ENCODE measurements around the gene SEC11A. TPM values are rescaled to one million over a fixed set of nuclear protein-coding genes. Genes with fewer than 3 reads are reported as not detected.
A peak's percentile ranks its signal among the peaks of the same experiment; 100 is the strongest.
"Not testable (repeated sequence)": the region's sequence is repeated elsewhere in the genome, so short reads cannot be mapped to it uniquely, and the experiment has no call there.

The SEC11A gene
- total and polyA plus RNA-seq, 8 donors: 159 to 279 (median 253) TPM

DNA sequence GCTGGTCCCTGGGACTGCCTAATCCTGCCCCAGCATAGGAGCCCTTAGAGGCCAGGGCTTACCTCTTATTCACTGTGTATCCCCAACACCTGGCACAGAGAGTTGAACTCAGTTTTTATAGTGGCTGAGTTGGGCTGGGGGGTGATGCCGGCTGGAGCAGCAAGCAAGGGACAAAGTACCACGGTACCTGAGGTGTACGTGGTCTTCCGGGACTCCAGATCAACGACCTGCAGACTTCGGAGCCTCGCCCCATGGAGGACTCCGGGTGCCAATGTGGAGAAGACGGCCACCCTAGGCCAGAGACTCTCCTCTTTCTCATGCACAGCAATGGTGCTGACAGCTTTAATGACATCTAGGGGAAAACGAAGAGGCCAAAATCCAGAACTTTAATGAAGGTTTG, 69.9 kb downstream of the SEC11A start:
- no peak for ATAC-seq

GRCh38 chr15:84645496-84645895, 70.4 kb downstream of the SEC11A start:
- no peak for TF ChIP-seq CTCF (IDR thresholded peaks at IDR 0.05)
- H3K4me1 ChIP-seq: peaks cover 0 to 18% of the 10 kb centered on the region in 2 donors
- intact Hi-C loops (cut with DNase I): no loop called here
- no peak overlapping the region for H3K27ac ChIP-seq
- DNase-seq (no peak), ATAC-seq (no peak)
- peaks cover 0 to 100% of the 10 kb centered on the region in 2 donors for H3K36me3 ChIP-seq
- no peak overlapping the region for H3K4me3 ChIP-seq
- no peaks in the 10 kb centered on the region for H3K27me3 ChIP-seq
- no peaks in the 10 kb centered on the region for H3K9me3 ChIP-seq

More for the DNA sequence above, 69.9 kb downstream of the SEC11A start:
- H3K27me3 ChIP-seq: no peaks in the 10 kb centered on the region
- no peak overlapping the region for H3K27ac ChIP-seq
- peaks cover 0 to 100% of the 10 kb centered on the region in 2 donors for H3K36me3 ChIP-seq
- H3K4me1 ChIP-seq: peaks cover 0 to 18% of the 10 kb centered on the region in 2 donors
- H3K4me3 ChIP-seq: no peak overlapping the region
- intact Hi-C loops (cut with DNase I): no loop called here
- no peak for DNase-seq
- no peak for TF ChIP-seq CTCF (IDR thresholded peaks at IDR 0.05)
- H3K9me3 ChIP-seq: no peaks in the 10 kb centered on the region

- H3K4me1 ChIP-seq: peaks cover 0 to 9% of the 10 kb centered on the region in 2 donors
- no peak overlapping the region for H3K27ac ChIP-seq
- intact Hi-C loops (cut with DNase I): no loop called here
- ATAC-seq (no peak), DNase-seq (peak in 1 of 4 donors; percentile 0)
- no peak overlapping the region for H3K4me3 ChIP-seq
- H3K27me3 ChIP-seq: no peaks in the 10 kb centered on the region
- no peak for TF ChIP-seq CTCF (IDR thresholded peaks at IDR 0.05)
- no peaks in the 10 kb centered on the region for H3K9me3 ChIP-seq
- peaks cover 0 to 100% of the 10 kb centered on the region in 2 donors for H3K36me3 ChIP-seq
Measured at GRCh38 chr15:84643838-84644237, 72.1 kb downstream of the SEC11A start.

GRCh38 chr15:84642640-84643039, 73.3 kb downstream of the SEC11A start:
- H3K4me1 ChIP-seq; intact Hi-C loops (cut with DNase I); H3K4me3 ChIP-seq; H3K27me3 ChIP-seq; H3K9me3 ChIP-seq; H3K27ac ChIP-seq; ATAC-seq: not testable (repeated sequence)
- peak in 1 of 4 donors; percentile 0 for DNase-seq
- peaks cover 0 to 100% of the 10 kb centered on the region in 2 donors for H3K36me3 ChIP-seq

- H3K27me3 ChIP-seq; H3K4me3 ChIP-seq; intact Hi-C loops (cut with DNase I); H3K9me3 ChIP-seq; H3K4me1 ChIP-seq; ATAC-seq; H3K27ac ChIP-seq: not testable (repeated sequence)
- H3K36me3 ChIP-seq: peaks cover 0 to 100% of the 10 kb centered on the region in 2 donors
- DNase-seq: peak in 1 of 4 donors; percentile 4
Measured at GRCh38 chr15:84641871-84642270, 74.1 kb downstream of the SEC11A start.

DNA sequence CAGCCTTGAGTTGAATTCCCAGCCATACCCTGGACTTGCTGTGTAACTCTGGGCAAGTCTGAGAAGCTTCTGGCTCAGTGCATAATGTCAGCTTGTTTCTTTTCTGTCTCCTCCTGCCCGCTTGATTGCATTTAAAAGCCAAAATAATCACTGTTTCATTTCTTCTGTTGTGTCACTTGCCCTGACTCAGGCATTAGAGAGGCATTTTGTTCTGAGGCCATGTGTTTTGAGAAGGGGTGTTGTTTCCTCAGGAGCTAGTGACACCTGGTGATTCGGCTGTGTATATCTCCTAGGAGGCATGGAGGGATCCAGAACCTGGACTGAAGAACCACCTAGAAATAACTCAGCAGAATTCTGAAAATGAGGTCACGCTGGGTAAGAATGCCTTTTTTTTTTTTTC, 77.8 kb downstream of the SEC11A start:
- no peak overlapping the region for H3K4me3 ChIP-seq
- H3K27me3 ChIP-seq: no peaks in the 10 kb centered on the region
- no peak for DNase-seq
- no peak overlapping the region for H3K27ac ChIP-seq
- TF ChIP-seq CTCF (IDR thresholded peaks at IDR 0.05): no peak
- ATAC-seq: no peak
- no peaks in the 10 kb centered on the region for H3K9me3 ChIP-seq
- peaks cover 0 to 71% of the 10 kb centered on the region in 2 donors for H3K36me3 ChIP-seq
- intact Hi-C loops (cut with DNase I): no loop called here
- peaks cover 0 to 26% of the 10 kb centered on the region in 2 donors for H3K4me1 ChIP-seq

All from left lung (tissue), 10 donors.